ENCODE results near the gene GIMAP6.
"Not testable (repeated sequence)": the region's sequence is repeated elsewhere in the genome, so short reads cannot be mapped to it uniquely, and the experiment has no call there.

The GIMAP6 gene

GRCh38 chr7:150631866-150632864, at the start of gene GIMAP6:
Gene GIMAP6 (minus strand): TSS chr7:150632385. CDS start chr7:150630142, 2,243 bp downstream.
- DNase-seq = no peak

GRCh38 chr7:150680364-150680763, 48.2 kb upstream of the GIMAP6 start:
- not testable (repeated sequence) for DNase-seq

GRCh38 chr7:150678601-150679000, 46.4 kb upstream of the GIMAP6 start:
- not testable (repeated sequence) for DNase-seq

- DNase-seq = not testable (repeated sequence)
These were observed 44.7 kb upstream of the GIMAP6 start for GRCh38 chr7:150676854-150677253.

GRCh38 chr7:150676276-150676675, 44.1 kb upstream of the GIMAP6 start:
- DNase-seq = not testable (repeated sequence)

- DNase-seq = no peak
These were observed 43.5 kb upstream of the GIMAP6 start for GRCh38 chr7:150675714-150676113.

- DNase-seq = not testable (repeated sequence)
These were observed 39.8 kb upstream of the GIMAP6 start for GRCh38 chr7:150671798-150672585.

- no peak for DNase-seq
These were observed 36.8 kb upstream of the GIMAP6 start for GRCh38 chr7:150668977-150669376.

- no peak for DNase-seq
These were observed 36.3 kb upstream of the GIMAP6 start for GRCh38 chr7:150668472-150668911.

GRCh38 chr7:150666412-150666811, 34.2 kb upstream of the GIMAP6 start:
- DNase-seq = no peak

GRCh38 chr7:150665896-150666295, 33.7 kb upstream of the GIMAP6 start:
- no peak for DNase-seq

- no peak for DNase-seq
These were observed 33.0 kb upstream of the GIMAP6 start for GRCh38 chr7:150665089-150665748.

- DNase-seq = no peak
These were observed 31.8 kb upstream of the GIMAP6 start for GRCh38 chr7:150663802-150664494.

GRCh38 chr7:150662821-150663220, 30.6 kb upstream of the GIMAP6 start:
- DNase-seq = not testable (repeated sequence)

GRCh38 chr7:150660939-150661613, 28.9 kb upstream of the GIMAP6 start:
- DNase-seq = no peak

- no peak for DNase-seq
These were observed 25.3 kb upstream of the GIMAP6 start for GRCh38 chr7:150657526-150657925.

- no peak for DNase-seq
These were observed 23.9 kb upstream of the GIMAP6 start for GRCh38 chr7:150656047-150656446.

GRCh38 chr7:150654692-150655091, 22.5 kb upstream of the GIMAP6 start:
- DNase-seq = no peak

- DNase-seq = no peak
These were observed 16.8 kb upstream of the GIMAP6 start for GRCh38 chr7:150649080-150649385.

GRCh38 chr7:150648353-150649079, 16.3 kb upstream of the GIMAP6 start:
- DNase-seq = no peak
